Neural crest cell (in vitro differentiated cells): ENCODE results near the gene TET1. TPM values are rescaled to one million over a fixed set of nuclear protein-coding genes. Genes with fewer than 3 reads are reported as not detected.
"Not testable (repeated sequence)": the region's sequence is repeated elsewhere in the genome, so short reads cannot be mapped to it uniquely, and the experiment has no call there.

Experiments
- DNase-seq: peaks from one replicate; pipeline ENCODE4 v3.0.0; 2021; ENCODE audit warnings: low read depth, mixed read lengths, low spot score
- H3K27ac Mint-ChIP-seq: one replicate; pipeline ENCODE4 v1.8.0; 2021; ENCODE audit warnings: mild to moderate bottlenecking, mixed read lengths; ENCODE audit not compliant: unreplicated experiment
- H3K27me3 Mint-ChIP-seq: 2 replicates; pipeline ENCODE4 v1.8.0; 2021; ENCODE audit warnings: low read depth, mild to moderate bottlenecking, mixed read lengths
- H3K36me3 Mint-ChIP-seq: 2 replicates; pipeline ENCODE4 v1.8.0; 2021; ENCODE audit warnings: low read depth, mild to moderate bottlenecking, mixed read lengths
- H3K4me1 Mint-ChIP-seq: 2 replicates; pipeline ENCODE4 v1.8.0; 2021; ENCODE audit warnings: mixed read lengths
- H3K4me3 Mint-ChIP-seq: one replicate; pipeline ENCODE4 v1.8.0; 2021; ENCODE audit warnings: mild to moderate bottlenecking, mixed read lengths
- H3K9me3 Mint-ChIP-seq: 2 replicates; pipeline ENCODE4 v1.8.0; 2021; ENCODE audit warnings: mixed read lengths
- total RNA-seq: library from RNA; stranded (reverse); gene quantifications from 2 replicates; pipeline ENCODE4 v1.2.1, GENCODE V29; 2021
- TF ChIP-seq, protein P1 (sequence below): fragments of 200-600 bp; sonication (generic); conservative IDR thresholded peaks from 2 replicates; pipeline ENCODE4 v1.5.0; 2021; ENCODE audit warnings: antibody characterized with exemption, mild to moderate bottlenecking

The TET1 gene
- total RNA-seq, 1 donor from 2014 or later: 27.7 TPM

DNA sequence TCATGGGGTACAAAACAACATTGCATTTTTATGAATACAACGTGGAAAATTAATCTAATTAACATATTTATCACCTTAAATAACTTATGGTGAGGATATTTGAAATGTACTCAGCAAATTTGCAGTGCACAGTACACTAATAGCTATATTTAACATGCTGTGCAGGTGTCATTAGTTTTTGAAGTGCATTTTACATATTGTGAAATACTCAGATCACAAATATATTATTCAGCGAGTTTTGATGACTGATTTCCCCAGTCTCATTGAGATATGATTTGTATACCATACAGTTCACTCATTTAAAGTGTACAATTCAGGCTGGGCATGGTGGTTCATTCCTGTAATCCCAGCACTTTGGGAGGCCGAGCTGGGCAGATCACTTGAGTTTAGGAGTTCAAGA is 59.5 kb downstream of the TET1 start:
- peaks cover 5% of the 10 kb centered on the region for H3K36me3 Mint-ChIP-seq
- H3K27me3 Mint-ChIP-seq: no peaks in the 10 kb centered on the region
- no peak for DNase-seq
- TF ChIP-seq, protein P1, sequence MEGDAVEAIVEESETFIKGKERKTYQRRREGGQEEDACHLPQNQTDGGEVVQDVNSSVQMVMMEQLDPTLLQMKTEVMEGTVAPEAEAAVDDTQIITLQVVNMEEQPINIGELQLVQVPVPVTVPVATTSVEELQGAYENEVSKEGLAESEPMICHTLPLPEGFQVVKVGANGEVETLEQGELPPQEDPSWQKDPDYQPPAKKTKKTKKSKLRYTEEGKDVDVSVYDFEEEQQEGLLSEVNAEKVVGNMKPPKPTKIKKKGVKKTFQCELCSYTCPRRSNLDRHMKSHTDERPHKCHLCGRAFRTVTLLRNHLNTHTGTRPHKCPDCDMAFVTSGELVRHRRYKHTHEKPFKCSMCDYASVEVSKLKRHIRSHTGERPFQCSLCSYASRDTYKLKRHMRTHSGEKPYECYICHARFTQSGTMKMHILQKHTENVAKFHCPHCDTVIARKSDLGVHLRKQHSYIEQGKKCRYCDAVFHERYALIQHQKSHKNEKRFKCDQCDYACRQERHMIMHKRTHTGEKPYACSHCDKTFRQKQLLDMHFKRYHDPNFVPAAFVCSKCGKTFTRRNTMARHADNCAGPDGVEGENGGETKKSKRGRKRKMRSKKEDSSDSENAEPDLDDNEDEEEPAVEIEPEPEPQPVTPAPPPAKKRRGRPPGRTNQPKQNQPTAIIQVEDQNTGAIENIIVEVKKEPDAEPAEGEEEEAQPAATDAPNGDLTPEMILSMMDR: no peak
- no peak overlapping the region for H3K4me3 Mint-ChIP-seq
- no peaks in the 10 kb centered on the region for H3K9me3 Mint-ChIP-seq
- no peaks in the 10 kb centered on the region for H3K4me1 Mint-ChIP-seq
- H3K27ac Mint-ChIP-seq: no peak overlapping the region

DNA sequence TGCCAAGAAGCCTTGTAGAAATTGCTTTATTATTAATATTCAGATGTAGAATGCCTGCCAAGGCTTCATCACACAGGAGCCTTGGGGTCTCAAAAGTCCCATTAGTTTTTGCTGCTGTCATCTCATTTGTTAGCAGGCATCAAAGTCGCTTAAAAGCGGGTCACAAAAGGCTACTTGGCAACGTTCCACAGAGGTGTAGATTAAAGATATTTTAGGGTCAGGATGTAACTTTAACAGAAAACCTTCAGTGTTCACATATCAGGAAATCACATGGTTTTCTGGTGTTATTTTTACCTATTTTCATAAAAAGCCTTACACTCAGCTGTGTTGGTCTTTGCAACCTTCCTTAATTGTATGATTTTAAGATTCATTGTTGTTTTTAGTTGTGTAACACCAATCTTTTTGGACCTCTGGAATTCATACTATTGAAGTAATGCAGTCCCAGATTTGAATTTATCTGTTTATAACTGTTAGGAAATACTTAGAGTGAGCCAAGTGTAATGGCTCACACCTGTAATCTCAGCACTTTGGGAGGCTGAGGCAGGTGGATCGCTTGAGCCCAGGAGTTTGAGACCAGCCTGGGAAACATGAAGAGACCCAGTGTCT is 65.3 kb downstream of the TET1 start:
- TF ChIP-seq, protein P1: no peak
- DNase-seq: no peak
- H3K4me3 Mint-ChIP-seq: no peak overlapping the region
- H3K9me3 Mint-ChIP-seq: no peaks in the 10 kb centered on the region
- H3K4me1 Mint-ChIP-seq: no peaks in the 10 kb centered on the region
- H3K27ac Mint-ChIP-seq: peak overlapping the region; percentile 27
- H3K36me3 Mint-ChIP-seq: peaks cover 14% of the 10 kb centered on the region
- H3K27me3 Mint-ChIP-seq: no peaks in the 10 kb centered on the region

DNA sequence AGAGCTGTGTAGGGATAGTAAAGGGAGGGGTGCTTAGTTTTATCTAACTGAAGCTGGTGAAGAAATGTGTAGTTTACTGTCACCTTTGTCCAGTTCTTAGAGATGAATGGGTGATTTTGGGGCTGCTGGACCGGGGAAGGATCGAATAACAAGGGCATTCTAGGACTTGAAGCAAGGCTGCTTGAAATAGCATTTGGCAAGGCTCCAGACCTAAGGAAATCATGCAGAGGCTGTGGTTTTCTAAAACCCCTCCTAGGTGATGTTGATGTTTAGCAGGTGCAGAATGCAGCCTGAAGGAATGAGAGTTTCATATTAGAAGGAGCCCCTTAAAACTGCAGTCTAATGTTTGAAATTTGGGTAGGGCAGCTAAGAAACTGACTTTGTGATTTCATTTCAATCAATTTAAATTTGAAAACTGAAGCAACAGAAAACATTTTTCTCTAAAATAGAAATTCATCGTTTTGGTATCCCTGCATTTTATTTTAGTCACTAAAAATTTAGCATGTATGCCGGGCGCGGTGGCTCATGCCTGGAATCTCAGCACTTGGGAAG is 68.5 kb downstream of the TET1 start:
- H3K4me1 Mint-ChIP-seq: no peaks in the 10 kb centered on the region
- no peaks in the 10 kb centered on the region for H3K9me3 Mint-ChIP-seq
- peak overlapping the region; percentile 57 for H3K27ac Mint-ChIP-seq
- no peak for DNase-seq
- H3K36me3 Mint-ChIP-seq: peaks cover 16% of the 10 kb centered on the region
- TF ChIP-seq, protein P1: no peak
- H3K4me3 Mint-ChIP-seq: no peak overlapping the region
- H3K27me3 Mint-ChIP-seq: no peaks in the 10 kb centered on the region

DNA sequence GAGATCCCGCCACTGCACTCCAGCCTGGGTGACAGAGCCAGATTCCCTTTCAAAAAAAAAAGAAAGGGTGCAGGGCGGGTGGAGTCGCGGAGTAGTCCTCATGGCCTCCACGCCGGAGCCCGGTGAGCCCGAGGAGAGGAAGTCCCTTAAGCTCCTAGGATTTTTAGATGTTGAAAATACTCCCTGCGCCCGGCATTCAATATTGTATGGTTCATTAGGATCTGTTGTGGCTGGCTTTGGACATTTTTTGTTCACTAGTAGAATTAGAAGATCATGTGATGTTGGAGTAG is 72.1 kb downstream of the TET1 start:
- Mint-ChIP-seq H3K36me3 (peaks cover 11% of the 10 kb centered on the region), H3K27ac (peak overlapping the region; percentile 63)
- not testable (repeated sequence) for H3K27me3 Mint-ChIP-seq, DNase-seq, H3K9me3 Mint-ChIP-seq, H3K4me1 Mint-ChIP-seq, H3K4me3 Mint-ChIP-seq

DNA sequence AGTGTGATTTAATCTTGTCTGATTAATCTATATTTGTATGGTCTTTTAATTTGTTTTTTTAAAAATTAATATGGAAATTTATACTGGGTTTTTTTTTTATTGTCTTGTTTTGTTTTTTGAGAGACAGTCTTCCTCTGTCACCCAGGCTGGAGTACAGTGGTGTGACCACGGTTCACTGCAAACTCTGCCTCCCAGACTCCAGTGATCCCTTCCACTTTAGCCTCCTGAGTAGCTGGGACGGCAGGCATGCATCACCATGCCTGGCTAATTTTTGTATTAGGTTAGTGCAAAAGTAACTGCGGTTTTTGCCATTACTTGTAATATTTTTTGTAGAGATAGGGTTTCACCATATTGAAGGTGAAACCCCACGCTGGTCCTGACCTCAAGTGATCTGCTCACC is 73.1 kb downstream of the TET1 start:
- TF ChIP-seq, protein P1: no peak
- no peak for DNase-seq
- Mint-ChIP-seq H3K27ac (no peak overlapping the region), H3K27me3 (no peaks in the 10 kb centered on the region), H3K4me3 (no peak overlapping the region), H3K36me3 (peaks cover 11% of the 10 kb centered on the region), H3K4me1 (no peaks in the 10 kb centered on the region), H3K9me3 (no peaks in the 10 kb centered on the region)

DNA sequence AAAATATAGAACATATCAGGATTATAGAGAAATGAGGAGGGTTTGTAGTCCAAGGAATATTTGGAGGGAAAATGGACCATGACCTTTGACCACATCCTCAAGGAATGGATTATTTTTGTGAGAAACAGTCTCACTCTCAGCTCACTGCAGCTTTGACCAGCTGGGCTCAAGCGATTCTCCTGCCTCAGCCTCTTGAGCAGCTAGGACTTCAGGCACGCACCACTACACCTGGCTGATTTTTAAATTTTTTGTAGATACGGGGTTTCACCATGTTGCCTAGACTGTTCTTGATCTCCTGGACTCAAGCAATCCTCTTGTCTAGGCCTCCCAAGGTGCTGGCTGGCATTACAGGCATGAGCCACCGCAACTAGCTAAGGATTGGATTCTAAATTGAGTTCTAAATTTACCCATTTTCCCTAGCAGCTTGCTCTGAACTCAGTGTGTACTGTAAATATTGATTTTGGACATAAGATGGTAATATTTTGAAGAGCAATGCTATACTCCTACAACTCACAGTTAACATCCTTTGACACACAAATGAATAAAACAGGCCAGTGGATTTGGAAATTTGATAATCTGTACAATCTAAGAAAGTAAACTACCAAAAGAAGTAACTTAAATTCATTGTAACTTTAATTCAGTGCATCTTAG is 73.8 kb downstream of the TET1 start:
- no peak overlapping the region for H3K27ac Mint-ChIP-seq
- DNase-seq: no peak
- H3K9me3 Mint-ChIP-seq: no peaks in the 10 kb centered on the region
- H3K4me1 Mint-ChIP-seq: no peaks in the 10 kb centered on the region
- H3K4me3 Mint-ChIP-seq: no peak overlapping the region
- TF ChIP-seq, protein P1: no peak
- peaks cover 8% of the 10 kb centered on the region for H3K36me3 Mint-ChIP-seq
- no peaks in the 10 kb centered on the region for H3K27me3 Mint-ChIP-seq
